Ishikawa (cell line): Measurements from ENCODE around the gene KLHL25.

Source experiments
- CEBPB ChIP-seq: IDR thresholded peaks from 2 replicates; pipeline ENCODE4 v1.6.1; 2012
- CREB1 ChIP-seq: IDR thresholded peaks from 2 replicates; pipeline ENCODE4 v1.6.1; 2012; ENCODE audit warnings: low read depth
- EGR1 ChIP-seq: IDR thresholded peaks from 2 replicates; pipeline ENCODE4 v1.6.1; 2012
- EP300 ChIP-seq: IDR thresholded peaks from 2 replicates; pipeline ENCODE4 v1.6.1; 2012; ENCODE audit warnings: borderline replicate concordance
- FOXM1 ChIP-seq: IDR thresholded peaks from 2 replicates; pipeline ENCODE4 v1.6.1; 2012; ENCODE audit warnings: low read depth, borderline replicate concordance
- NFIC ChIP-seq: IDR thresholded peaks from 2 replicates; pipeline ENCODE4 v1.6.1; 2012
- RAD21 ChIP-seq: IDR thresholded peaks from 2 replicates; pipeline ENCODE4 v1.6.1; 2012; ENCODE audit warnings: low read depth
- TAF1 ChIP-seq: IDR thresholded peaks from 2 replicates; pipeline ENCODE4 v1.6.1; 2012; ENCODE audit warnings: low read depth, mild to moderate bottlenecking
- TCF12 ChIP-seq: IDR thresholded peaks from 2 replicates; pipeline ENCODE4 v1.6.1; 2012; ENCODE audit warnings: low read depth
- TEAD4 ChIP-seq: IDR thresholded peaks from 2 replicates; pipeline ENCODE4 v1.6.1; 2012
- YY1 ChIP-seq: IDR thresholded peaks from 2 replicates; pipeline ENCODE4 v1.6.1; 2012; ENCODE audit warnings: low read depth
- ZBTB7A ChIP-seq: IDR thresholded peaks from 2 replicates; pipeline ENCODE4 v1.6.1; 2012; ENCODE audit warnings: low read depth
- TF ChIP-seq, protein P1 (sequence below): IDR thresholded peaks from 2 replicates; pipeline ENCODE4 v1.6.1; 2012
- TF ChIP-seq, protein P2 (sequence below): IDR thresholded peaks from 2 replicates; pipeline ENCODE4 v1.6.1; 2012
- TF ChIP-seq, protein P3 (sequence below): IDR thresholded peaks from 2 replicates; pipeline ENCODE4 v1.6.1; 2012; ENCODE audit warnings: low read depth, mild to moderate bottlenecking

KLHL25 gene

DNA sequence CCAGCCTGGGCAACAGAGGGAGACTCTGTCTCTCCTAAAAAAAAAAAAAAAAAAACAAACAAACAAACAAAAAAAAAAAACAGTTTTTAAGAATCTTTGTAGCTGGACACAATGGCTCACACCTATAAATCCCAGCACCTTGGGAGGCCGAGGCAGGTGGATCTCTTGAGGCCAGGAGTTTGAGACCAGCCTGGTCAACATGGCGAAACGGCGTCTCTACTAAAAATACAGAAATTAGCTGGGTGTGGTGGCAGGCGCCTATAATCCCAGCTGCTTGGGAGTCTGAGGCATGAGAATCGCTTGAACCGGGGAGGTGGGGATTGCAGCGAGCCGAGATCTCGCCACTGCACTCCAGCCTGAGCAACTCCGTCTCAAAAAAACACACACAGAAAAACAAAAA lies 53.1 kb downstream of the KLHL25 start:
- no peak for TF ChIP-seq TCF12

DNA sequence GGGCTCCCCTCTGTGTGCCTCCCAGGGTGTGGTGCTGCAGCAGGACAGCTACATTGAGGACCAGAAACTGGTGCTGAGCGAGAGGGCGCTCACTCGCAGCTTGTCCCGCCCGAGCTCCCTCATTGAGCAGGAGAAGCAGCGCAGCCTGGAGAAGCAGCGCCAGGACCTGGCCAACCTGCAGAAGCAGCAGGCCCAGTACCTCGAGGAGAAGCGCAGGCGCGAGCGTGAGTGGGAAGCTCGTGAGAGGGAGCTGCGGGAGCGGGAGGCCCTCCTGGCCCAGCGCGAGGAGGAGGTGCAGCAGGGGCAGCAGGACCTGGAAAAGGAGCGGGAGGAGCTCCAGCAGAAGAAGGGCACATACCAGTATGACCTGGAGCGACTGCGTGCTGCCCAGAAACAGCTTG lies 53.7 kb downstream of the KLHL25 start:
- TF ChIP-seq, protein P1, sequence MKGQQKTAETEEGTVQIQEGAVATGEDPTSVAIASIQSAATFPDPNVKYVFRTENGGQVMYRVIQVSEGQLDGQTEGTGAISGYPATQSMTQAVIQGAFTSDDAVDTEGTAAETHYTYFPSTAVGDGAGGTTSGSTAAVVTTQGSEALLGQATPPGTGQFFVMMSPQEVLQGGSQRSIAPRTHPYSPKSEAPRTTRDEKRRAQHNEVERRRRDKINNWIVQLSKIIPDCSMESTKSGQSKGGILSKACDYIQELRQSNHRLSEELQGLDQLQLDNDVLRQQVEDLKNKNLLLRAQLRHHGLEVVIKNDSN: no peak
- TF ChIP-seq, protein P2, sequence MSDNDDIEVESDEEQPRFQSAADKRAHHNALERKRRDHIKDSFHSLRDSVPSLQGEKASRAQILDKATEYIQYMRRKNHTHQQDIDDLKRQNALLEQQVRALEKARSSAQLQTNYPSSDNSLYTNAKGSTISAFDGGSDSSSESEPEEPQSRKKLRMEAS: no peak
- no peak for TF ChIP-seq TEAD4
- no peak for TF ChIP-seq FOXM1
- TF ChIP-seq TAF1: no peak
- no peak for TF ChIP-seq ZBTB7A
- no peak for TF ChIP-seq YY1
- no peak for TF ChIP-seq NFIC
- TF ChIP-seq EGR1: no peak
- no peak for TF ChIP-seq TCF12
- TF ChIP-seq, protein P3, sequence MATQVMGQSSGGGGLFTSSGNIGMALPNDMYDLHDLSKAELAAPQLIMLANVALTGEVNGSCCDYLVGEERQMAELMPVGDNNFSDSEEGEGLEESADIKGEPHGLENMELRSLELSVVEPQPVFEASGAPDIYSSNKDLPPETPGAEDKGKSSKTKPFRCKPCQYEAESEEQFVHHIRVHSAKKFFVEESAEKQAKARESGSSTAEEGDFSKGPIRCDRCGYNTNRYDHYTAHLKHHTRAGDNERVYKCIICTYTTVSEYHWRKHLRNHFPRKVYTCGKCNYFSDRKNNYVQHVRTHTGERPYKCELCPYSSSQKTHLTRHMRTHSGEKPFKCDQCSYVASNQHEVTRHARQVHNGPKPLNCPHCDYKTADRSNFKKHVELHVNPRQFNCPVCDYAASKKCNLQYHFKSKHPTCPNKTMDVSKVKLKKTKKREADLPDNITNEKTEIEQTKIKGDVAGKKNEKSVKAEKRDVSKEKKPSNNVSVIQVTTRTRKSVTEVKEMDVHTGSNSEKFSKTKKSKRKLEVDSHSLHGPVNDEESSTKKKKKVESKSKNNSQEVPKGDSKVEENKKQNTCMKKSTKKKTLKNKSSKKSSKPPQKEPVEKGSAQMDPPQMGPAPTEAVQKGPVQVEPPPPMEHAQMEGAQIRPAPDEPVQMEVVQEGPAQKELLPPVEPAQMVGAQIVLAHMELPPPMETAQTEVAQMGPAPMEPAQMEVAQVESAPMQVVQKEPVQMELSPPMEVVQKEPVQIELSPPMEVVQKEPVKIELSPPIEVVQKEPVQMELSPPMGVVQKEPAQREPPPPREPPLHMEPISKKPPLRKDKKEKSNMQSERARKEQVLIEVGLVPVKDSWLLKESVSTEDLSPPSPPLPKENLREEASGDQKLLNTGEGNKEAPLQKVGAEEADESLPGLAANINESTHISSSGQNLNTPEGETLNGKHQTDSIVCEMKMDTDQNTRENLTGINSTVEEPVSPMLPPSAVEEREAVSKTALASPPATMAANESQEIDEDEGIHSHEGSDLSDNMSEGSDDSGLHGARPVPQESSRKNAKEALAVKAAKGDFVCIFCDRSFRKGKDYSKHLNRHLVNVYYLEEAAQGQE: no peak
- TF ChIP-seq RAD21: no peak
- TF ChIP-seq CREB1: no peak
- no peak for TF ChIP-seq CEBPB
- no peak for TF ChIP-seq EP300

DNA sequence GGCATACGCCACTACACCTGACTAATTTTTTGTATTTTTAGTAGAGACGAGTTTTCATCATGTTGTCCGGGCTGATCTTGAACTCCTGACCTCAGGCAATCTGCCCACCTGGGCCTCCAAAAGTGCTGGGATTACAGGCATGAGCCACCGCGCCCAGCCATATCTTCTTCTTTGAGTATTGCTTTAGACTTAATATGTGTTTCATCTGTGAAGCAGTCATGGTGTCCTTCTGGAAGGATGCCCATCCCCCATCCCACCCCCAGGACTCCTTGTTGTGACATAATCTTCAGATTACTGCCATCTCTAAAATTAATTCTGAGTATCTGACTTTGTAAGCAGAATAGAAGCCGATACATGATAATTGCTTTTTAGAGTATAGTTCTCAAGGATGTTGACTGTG lies 57.7 kb downstream of the KLHL25 start:
- TF ChIP-seq, protein P1: no peak
- TF ChIP-seq, protein P2: no peak
- TF ChIP-seq EP300: no peak
- TF ChIP-seq NFIC: no peak
- TF ChIP-seq CEBPB: no peak
- TF ChIP-seq, protein P3: no peak
- no peak for TF ChIP-seq TCF12
- TF ChIP-seq EGR1: no peak
- TF ChIP-seq RAD21: no peak
- TF ChIP-seq ZBTB7A: no peak
- no peak for TF ChIP-seq YY1
- no peak for TF ChIP-seq CREB1
- TF ChIP-seq TEAD4: no peak
- no peak for TF ChIP-seq FOXM1
- TF ChIP-seq TAF1: no peak

DNA sequence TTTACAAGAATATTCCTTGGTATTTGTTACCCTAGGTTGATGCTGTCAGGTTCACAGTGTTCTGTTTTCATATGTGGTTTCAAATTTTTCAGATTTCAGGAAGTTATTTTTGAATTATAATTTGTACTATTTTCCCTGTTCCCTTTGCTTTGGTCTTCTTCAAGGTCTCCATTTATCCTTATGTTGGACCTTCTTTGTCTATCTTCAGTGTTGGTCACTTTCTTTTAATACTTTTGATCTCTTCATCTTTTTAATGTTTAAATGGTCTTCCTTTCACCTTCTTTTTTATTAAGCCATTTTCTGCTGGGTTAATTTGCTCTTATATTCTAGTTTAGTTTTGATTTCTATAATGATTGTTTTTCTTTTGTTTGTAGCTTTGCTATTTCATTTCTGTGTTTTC lies 61.3 kb downstream of the KLHL25 start:
- no peak for TF ChIP-seq ZBTB7A
- TF ChIP-seq, protein P1: no peak
- TF ChIP-seq, protein P3: no peak
